AG04450 (cell line): ENCODE measurements around the gene JHY. TPM values are rescaled to one million over a fixed set of nuclear protein-coding genes. Genes with fewer than 3 reads are reported as not detected.

Experiments
- CTCF ChIA-PET: fragments of 300-600, 350-600 bp; formaldehyde crosslinking; extraction: SDS; loops from one replicate; lab custom pipeline; 2022; ENCODE audit warnings: antibody characterized with exemption, inconsistent platforms; lab: Charles Lee
- POLR2A ChIA-PET: fragments of 350-600 bp; formaldehyde crosslinking; extraction: SDS; loops from one replicate; lab custom pipeline; 2021; ENCODE audit warnings: antibody characterized with exemption, inconsistent platforms; lab: Yijun Ruan, JAX
- DNase-seq: peaks from one replicate; pipeline ENCODE4 v3.0.0-alpha.2; 2011; ENCODE audit warnings: low read depth, low spot score
- H3K27ac ChIP-seq: one replicate; pipeline ENCODE4 v1.5.1; 2012; ENCODE audit warnings: low read depth, low read length, control low read depth
- H3K27me3 ChIP-seq: one replicate; pipeline ENCODE4 v1.6.0; 2012; ENCODE audit warnings: low read length; ENCODE audit not compliant: control insufficient read depth, insufficient read depth
- H3K4me3 ChIP-seq: 2 replicates; pipeline ENCODE4 v1.5.1; 2011; ENCODE audit warnings: mild to moderate bottlenecking, low read depth, low read length, control low read depth
- H3K9me3 ChIP-seq: 2 replicates; pipeline ENCODE4 v1.5.1; 2012; ENCODE audit warnings: low read length; ENCODE audit not compliant: control insufficient read depth, insufficient read depth
- CTCF ChIP-seq: IDR thresholded peaks from 2 replicates; pipeline ENCODE4 v1.5.1; 2011; ENCODE audit warnings: low read depth, low read length, control low read depth, inconsistent platforms
- polyA plus RNA-seq: library from polyadenylated mRNA; depleted of rRNA; stranded (reverse); fragments of >200 nt; gene quantifications from 2 replicates; pipeline ENCODE4 v1.2.3, GENCODE V29; 2011

The JHY gene
- polyA plus RNA-seq, 1 experiment: 1.4 TPM

DNA sequence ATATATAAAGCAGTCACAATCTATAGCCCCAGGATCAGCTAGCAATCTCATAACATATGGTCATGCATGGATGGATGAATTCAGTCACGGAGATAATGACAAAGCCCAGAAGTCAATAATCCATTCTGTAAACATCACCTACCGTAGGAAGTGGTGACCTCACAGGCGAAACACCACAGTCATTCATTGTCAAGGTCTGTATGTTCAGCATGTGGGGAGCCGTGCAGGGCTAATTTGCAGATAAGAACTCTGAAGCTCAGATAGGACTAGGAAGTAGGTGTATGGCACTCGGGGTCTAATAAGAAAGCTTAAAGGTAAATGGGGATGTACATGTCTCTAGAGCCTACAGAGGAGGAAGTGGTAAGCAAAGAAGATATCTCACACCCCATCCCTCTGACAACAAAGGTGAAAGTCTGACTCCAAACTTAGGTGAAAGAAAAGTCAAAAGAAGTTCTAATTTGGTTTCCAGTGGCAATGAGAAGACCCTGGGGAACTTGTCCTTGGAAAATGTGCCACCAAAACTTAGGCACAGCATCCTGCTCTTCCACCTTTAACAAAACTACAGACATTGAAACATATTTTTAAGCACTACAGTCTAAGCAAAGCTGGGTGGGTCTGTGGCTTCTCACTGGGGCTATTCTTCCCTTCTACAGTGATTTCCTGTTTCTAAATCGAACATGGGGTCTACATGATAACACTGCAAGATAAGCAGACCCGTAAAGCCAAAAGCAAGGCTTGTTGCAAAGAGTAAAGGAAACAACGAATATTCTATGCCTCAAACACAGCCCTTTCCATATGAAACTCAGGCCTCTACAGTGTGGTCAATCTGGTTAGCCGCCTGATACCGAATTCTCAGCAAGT is 39.0 kb upstream of the JHY start:
- Histone ChIP-seq H3K4me3 (no peak overlapping the region), H3K27ac (no peak overlapping the region), H3K9me3 (no peaks in the 10 kb centered on the region), H3K27me3 (no peaks in the 10 kb centered on the region)
- ChIA-PET CTCF (interaction anchor here (0.6 to 2.5 kb wide), 4 partner anchors 10 to 215 kb away, joined by 4 to 19 read pairs (median 6); no protein-coding TSS in a partner anchor), POLR2A (no interaction called here)
- no peak for DNase-seq
- no peak for TF ChIP-seq CTCF

DNA sequence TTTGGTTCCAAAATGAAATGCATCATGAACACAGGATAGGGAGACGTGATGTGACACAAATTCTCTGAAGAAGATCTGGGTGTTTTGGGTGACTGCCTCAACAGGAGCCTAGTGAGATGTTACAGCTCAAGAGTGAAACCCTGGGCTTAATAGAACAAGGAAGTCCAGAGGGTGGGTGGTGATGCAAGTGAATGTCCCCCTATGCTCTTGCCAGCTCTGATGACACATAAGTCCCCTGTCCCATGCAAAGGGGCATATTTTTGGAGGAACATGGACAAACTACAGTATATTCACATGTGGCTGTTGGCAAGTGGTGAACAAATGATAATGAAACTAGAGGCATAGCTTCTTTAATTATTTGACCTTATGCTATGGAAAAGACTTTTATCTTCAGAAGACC is 35.1 kb upstream of the JHY start:
- H3K27ac ChIP-seq: no peak overlapping the region
- no peak overlapping the region for H3K4me3 ChIP-seq
- TF ChIP-seq CTCF: no peak
- no peaks in the 10 kb centered on the region for H3K27me3 ChIP-seq
- DNase-seq: no peak
- POLR2A ChIA-PET: no interaction called here
- CTCF ChIA-PET: interaction anchor here (0.7 to 14.5 kb wide), 3 partner anchors 16 to 216 kb away, joined by 3 to 503 read pairs (median 8); no protein-coding TSS in a partner anchor
- no peaks in the 10 kb centered on the region for H3K9me3 ChIP-seq

DNA sequence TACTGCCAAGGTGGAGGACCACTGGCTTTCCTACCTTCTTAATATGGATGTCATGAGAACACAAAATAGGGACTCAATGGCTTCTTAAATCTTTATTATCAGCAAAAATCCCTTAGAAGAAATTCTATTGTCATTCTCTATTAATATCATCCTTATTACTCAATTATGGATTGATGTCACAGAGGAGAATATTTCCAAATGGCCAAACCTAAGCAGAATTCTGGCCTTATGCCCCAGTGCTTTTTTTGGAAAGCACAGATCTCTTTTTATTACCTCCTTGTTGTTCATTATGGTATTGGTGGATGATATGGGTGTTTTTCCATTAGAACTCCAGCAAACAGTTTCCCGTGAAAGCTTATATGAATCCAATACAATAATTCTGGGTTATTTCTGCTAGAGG is 34.4 kb upstream of the JHY start:
- CTCF ChIA-PET: interaction anchor here (2.7 to 14.5 kb wide), 2 partner anchors 16 to 216 kb away, joined by 8 to 503 read pairs; no protein-coding TSS in a partner anchor
- DNase-seq: no peak
- no peak overlapping the region for H3K4me3 ChIP-seq
- POLR2A ChIA-PET: no interaction called here
- no peaks in the 10 kb centered on the region for H3K9me3 ChIP-seq
- no peaks in the 10 kb centered on the region for H3K27me3 ChIP-seq
- TF ChIP-seq CTCF: no peak
- no peak overlapping the region for H3K27ac ChIP-seq

- POLR2A ChIA-PET: no interaction called here
- no peak overlapping the region for H3K27ac ChIP-seq
These were observed 32.4 kb upstream of the JHY start for GRCh38 chr11:122850076-122850631.

More at GRCh38 chr11:122850076-122850631, 32.4 kb upstream of the JHY start:
- 0 out of 2 replicates have a peak, but pooled peaks have one; percentile 4 for TF ChIP-seq CTCF
- DNase-seq: no peak
- CTCF ChIA-PET: interaction anchor here (1.0 to 14.5 kb wide), 6 partner anchors 10 to 270 kb away, joined by 3 to 503 read pairs (median 23); no protein-coding TSS in a partner anchor
- Histone ChIP-seq H3K27me3 (no peaks in the 10 kb centered on the region), H3K4me3 (no peak overlapping the region), H3K9me3 (no peaks in the 10 kb centered on the region)
